Sigmoid colon (tissue), 7 donors: ENCODE measurements around the gene RFT1. TPM values are rescaled to one million over a fixed set of nuclear protein-coding genes. Genes with fewer than 3 reads are reported as not detected.

Experiments
- DNase-seq: peaks from one replicate; pipeline ENCODE4 v3.0.0-alpha.2; 2019
- H3K27ac ChIP-seq, 4 donors: fragments of 200-600 bp; sonication (generic); one replicate each; pipeline ENCODE4 v1.5.1; 2016 to 2019; ENCODE audit warnings: mild to moderate bottlenecking in 1 of 4
- H3K27me3 ChIP-seq, 3 donors: fragments of 200-600 bp; sonication (generic); one replicate each; pipeline ENCODE4 v1.5.1; 2019; ENCODE audit warnings: mild to moderate bottlenecking in 1 of 3
- H3K36me3 ChIP-seq, 4 donors: fragments of 200-600 bp; sonication (generic); one replicate each; pipeline ENCODE4 v1.5.1; 2016 to 2019
- H3K4me1 ChIP-seq, 4 donors: fragments of 200-600 bp; sonication (generic); one replicate each; pipeline ENCODE4 v1.5.1; 2017 to 2019
- H3K4me3 ChIP-seq, 4 donors: fragments of 200-600 bp; sonication (generic); one replicate each; pipeline ENCODE4 v1.5.1; 2017 to 2019; ENCODE audit warnings: mild to moderate bottlenecking in 2 of 4, moderate library complexity in 1 of 4
- H3K9me3 ChIP-seq, 4 donors: fragments of 200-600 bp in 3 of 4; sonication (generic) in 3 of 4; one replicate each; pipeline versions ENCODE4 v1.5.1 to v1.6.1; 2013 to 2019
- CTCF ChIP-seq, 4 experiments: fragments of 450-650 bp in 3 of 4; fragments of 200-600 bp in 1 of 4; IDR thresholded peaks; one replicate each; pipeline ENCODE4 v1.5.1; 2016 to 2019; ENCODE audit warnings: antibody characterized with exemption in 4 of 4, mild to moderate bottlenecking in 3 of 4, moderate library complexity in 2 of 4
- EP300 ChIP-seq, 4 donors: sonication (generic); formaldehyde crosslinking; IDR thresholded peaks; one replicate each; pipeline ENCODE4 v1.6.1; 2017; ENCODE audit warnings: antibody characterized with exemption in 4 of 4
- POLR2A ChIP-seq, 2 donors: fragments of 450-650 bp; IDR thresholded peaks; one replicate each; pipeline ENCODE4 v1.6.1; 2016; ENCODE audit warnings: antibody characterized with exemption in 2 of 2, mild to moderate bottlenecking in 2 of 2, moderate library complexity in 2 of 2
- POLR2AphosphoS5 ChIP-seq, 4 donors: sonication (generic); formaldehyde crosslinking; IDR thresholded peaks; one replicate each; pipeline ENCODE4 v1.6.1; 2017; ENCODE audit warnings: antibody characterized with exemption in 4 of 4
- WGBS, 2 donors: extraction: QIAGEN DNeasy Blood & Tissue Kit; methylation state at CpG; one replicate each; pipeline ENCODE4 v1.1.7; 2013; 5-methylcytosine and 5-hydroxymethylcytosine counted together
- intact Hi-C: fragments of 100-400 bp; cut with DNase I; formaldehyde crosslinking; loops from one replicate; pipeline ENCODE4 v1.15.1; 2023
- polyA plus RNA-seq, 3 donors: library from polyadenylated mRNA; stranded (reverse); fragments of 200-250 nt; gene quantifications; one replicate each; pipeline ENCODE4 v1.2.3, GENCODE V29; 2013
- total RNA-seq, 4 donors: library from RNA; depleted of rRNA; stranded (reverse); fragments of >200 nt; gene quantifications; one replicate each; pipeline ENCODE4 v1.1.0, GENCODE V29; 2016
- donor health status: healthy with polysubstance abuse.
- donor health status: Bipolar disorder and iron deficiency.
- donor health status: healthy.

Gene RFT1
- total and polyA plus RNA-seq, 7 donors = 3.0 to 13.2 (median 6.3) TPM

GRCh38 chr3:53163444-53164387 lies 33.5 kb upstream of the RFT1 start:
- no peak for DNase-seq
- no peaks in the 10 kb centered on the region for H3K36me3 ChIP-seq
- H3K27ac ChIP-seq = peak overlapping the region in 2 of 4 donors; percentile 14 to 86
- intact Hi-C loops = no loop called here
- H3K27me3 ChIP-seq = no peaks in the 10 kb centered on the region
- TF ChIP-seq CTCF (IDR thresholded peaks at IDR 0.05) (no peak), POLR2A (IDR thresholded peaks at IDR 0.05) (no peak), POLR2AphosphoS5 (IDR thresholded peaks at IDR 0.05) (no peak), EP300 (IDR thresholded peaks at IDR 0.05) (no peak)
- peaks cover 0 to 39% (median 22%) of the 10 kb centered on the region in 4 donors for H3K4me1 ChIP-seq
- no peak overlapping the region for H3K4me3 ChIP-seq
- WGBS, 2 donors = 77 to 78% methylated on average over 6 of the region's 6 CpGs
- no peaks in the 10 kb centered on the region for H3K9me3 ChIP-seq

- H3K27me3 ChIP-seq = no peaks in the 10 kb centered on the region
- H3K36me3 ChIP-seq = no peaks in the 10 kb centered on the region
- peaks cover 0 to 39% (median 22%) of the 10 kb centered on the region in 4 donors for H3K4me1 ChIP-seq
- intact Hi-C loops = no loop called here
- no peak for TF ChIP-seq POLR2AphosphoS5 (IDR thresholded peaks at IDR 0.05)
- TF ChIP-seq POLR2A (IDR thresholded peaks at IDR 0.05) = no peak
- TF ChIP-seq EP300 (IDR thresholded peaks at IDR 0.05) = no peak
- TF ChIP-seq CTCF (IDR thresholded peaks at IDR 0.05) = no peak
- H3K4me3 ChIP-seq = peak overlapping the region in 3 of 4 donors; percentile 57 to 97 (median 65)
- WGBS, 2 donors = 15 to 43% methylated on average over 12 of the region's 12 CpGs
- H3K9me3 ChIP-seq = no peaks in the 10 kb centered on the region
- DNase-seq = no peak
- peak overlapping the region; percentile 69 to 86 (median 80) for H3K27ac ChIP-seq
Measured at GRCh38 chr3:53162672-53163443, 32.6 kb upstream of the RFT1 start.

- intact Hi-C loops = loop anchor here (2.0 kb wide), 3 partner anchors 31 to 51 kb away; partner anchors contain the start of gene RFT1
- Histone ChIP-seq H3K27me3 (no peaks in the 10 kb centered on the region), H3K36me3 (no peaks in the 10 kb centered on the region), H3K4me1 (peaks cover 0 to 39% (median 21%) of the 10 kb centered on the region in 4 donors), H3K27ac (peak overlapping the region; percentile 69 to 86 (median 80)), H3K9me3 (no peaks in the 10 kb centered on the region), H3K4me3 (peak overlapping the region; percentile 57 to 97 (median 70))
- DNase-seq = no peak
- WGBS, 2 donors = 3 to 7% methylated on average over 49 of the region's 49 CpGs
- TF ChIP-seq POLR2AphosphoS5 (IDR thresholded peaks at IDR 0.05) (no peak), EP300 (IDR thresholded peaks at IDR 0.05) (no peak), POLR2A (IDR thresholded peaks at IDR 0.05) (no peak), CTCF (IDR thresholded peaks at IDR 0.05) (no peak)
Measured at GRCh38 chr3:53161820-53162671, 31.8 kb upstream of the RFT1 start.

GRCh38 chr3:53161450-53161819 lies 31.2 kb upstream of the RFT1 start:
- 0 to 1% methylated on average over 41 of the region's 41 CpGs for WGBS, 2 donors
- peaks cover 0 to 39% (median 19%) of the 10 kb centered on the region in 4 donors for H3K4me1 ChIP-seq

More at GRCh38 chr3:53161450-53161819, 31.2 kb upstream of the RFT1 start:
- TF ChIP-seq POLR2A (IDR thresholded peaks at IDR 0.05) (no peak), EP300 (IDR thresholded peaks at IDR 0.05) (no peak), POLR2AphosphoS5 (IDR thresholded peaks at IDR 0.05) (no peak), CTCF (IDR thresholded peaks at IDR 0.05) (no peak)
- Histone ChIP-seq H3K27ac (peak overlapping the region; percentile 69 to 86 (median 80)), H3K36me3 (no peaks in the 10 kb centered on the region), H3K9me3 (no peaks in the 10 kb centered on the region), H3K27me3 (peaks cover 0 to 1% (median 0%) of the 10 kb centered on the region in 3 donors), H3K4me3 (peak overlapping the region; percentile 57 to 97 (median 70))
- peak; percentile 73 for DNase-seq
- intact Hi-C loops = loop anchor here (2.0 kb wide), 3 partner anchors 31 to 51 kb away; partner anchors contain the start of gene RFT1
